ENCODE results near the gene CARNS1. TPM values are rescaled to one million over a fixed set of nuclear protein-coding genes. Genes with fewer than 3 reads are reported as not detected.

Gene CARNS1
- total RNA-seq, 1 donor from 2014 or later: 17.2 TPM

GRCh38 chr11:67441098-67441563 is 25.7 kb downstream of the CARNS1 start:
- peaks cover 4 to 12% (median 7%) of the 10 kb centered on the region in 3 donors for H3K36me3 ChIP-seq (ENCODE audit: control insufficient read depth in 3 of 3, insufficient read depth in 3 of 3, low read length in 3 of 3)
- no peak overlapping the region for H3K4me3 ChIP-seq (ENCODE audit: low read length in 3 of 3)
- no peak overlapping the region for H3K27ac ChIP-seq (ENCODE audit: low read depth, low read length)

GRCh38 chr11:67441731-67442351 is 26.4 kb downstream of the CARNS1 start:
- H3K9me3 ChIP-seq (ENCODE audit: control insufficient read depth in 3 of 3, low read length in 3 of 3): no peaks in the 10 kb centered on the region
- no peak overlapping the region for H3K9ac ChIP-seq (ENCODE audit: low read depth in 1 of 3, low read length in 3 of 3)
- peaks cover 4 to 12% (median 5%) of the 10 kb centered on the region in 3 donors for H3K36me3 ChIP-seq (ENCODE audit: control insufficient read depth in 3 of 3, insufficient read depth in 3 of 3, low read length in 3 of 3)
- peaks cover 25 to 38% (median 28%) of the 10 kb centered on the region in 3 donors for H3K4me1 ChIP-seq (ENCODE audit: control insufficient read depth in 3 of 3, insufficient read depth in 3 of 3, low read length in 3 of 3)
- H3K27me3 ChIP-seq (ENCODE audit: control insufficient read depth in 3 of 3, insufficient read depth in 3 of 3, low read length in 3 of 3): no peaks in the 10 kb centered on the region
- H3K4me3 ChIP-seq (ENCODE audit: low read length in 3 of 3): no peak overlapping the region
- no peak overlapping the region for H3K27ac ChIP-seq (ENCODE audit: low read depth, low read length)

More at GRCh38 chr11:67441098-67441563, 25.7 kb downstream of the CARNS1 start:
- Histone ChIP-seq H3K27me3 (ENCODE audit: control insufficient read depth in 3 of 3, insufficient read depth in 3 of 3, low read length in 3 of 3) (no peaks in the 10 kb centered on the region), H3K4me1 (ENCODE audit: control insufficient read depth in 3 of 3, insufficient read depth in 3 of 3, low read length in 3 of 3) (peaks cover 25 to 41% (median 32%) of the 10 kb centered on the region in 3 donors), H3K9ac (ENCODE audit: low read depth in 1 of 3, low read length in 3 of 3) (no peak overlapping the region), H3K9me3 (ENCODE audit: control insufficient read depth in 3 of 3, low read length in 3 of 3) (no peaks in the 10 kb centered on the region)

- Histone ChIP-seq H3K27ac (ENCODE audit: low read depth, low read length) (peak overlapping the region; percentile 80), H3K4me3 (ENCODE audit: low read length in 3 of 3) (peak overlapping the region; percentile 62 to 80 (median 71)), H3K9ac (ENCODE audit: low read depth in 1 of 3, low read length in 3 of 3) (peak overlapping the region; percentile 74 to 84 (median 76)), H3K4me1 (ENCODE audit: control insufficient read depth in 3 of 3, insufficient read depth in 3 of 3, low read length in 3 of 3) (peaks cover 25 to 38% (median 28%) of the 10 kb centered on the region in 3 donors), H3K36me3 (ENCODE audit: control insufficient read depth in 3 of 3, insufficient read depth in 3 of 3, low read length in 3 of 3) (peaks cover 4 to 12% (median 5%) of the 10 kb centered on the region in 3 donors), H3K27me3 (ENCODE audit: control insufficient read depth in 3 of 3, insufficient read depth in 3 of 3, low read length in 3 of 3) (no peaks in the 10 kb centered on the region), H3K9me3 (ENCODE audit: control insufficient read depth in 3 of 3, low read length in 3 of 3) (no peaks in the 10 kb centered on the region)
Measured at GRCh38 chr11:67442504-67443404, 27.3 kb downstream of the CARNS1 start.

- Histone ChIP-seq H3K36me3 (ENCODE audit: control insufficient read depth in 3 of 3, insufficient read depth in 3 of 3, low read length in 3 of 3) (peaks cover 0 to 7% (median 4%) of the 10 kb centered on the region in 3 donors), H3K9ac (ENCODE audit: low read depth in 1 of 3, low read length in 3 of 3) (no peak overlapping the region), H3K4me1 (ENCODE audit: control insufficient read depth in 3 of 3, insufficient read depth in 3 of 3, low read length in 3 of 3) (peaks cover 13 to 22% (median 16%) of the 10 kb centered on the region in 3 donors), H3K9me3 (ENCODE audit: control insufficient read depth in 3 of 3, low read length in 3 of 3) (no peaks in the 10 kb centered on the region), H3K27ac (ENCODE audit: low read depth, low read length) (no peak overlapping the region), H3K4me3 (ENCODE audit: low read length in 3 of 3) (no peak overlapping the region), H3K27me3 (ENCODE audit: control insufficient read depth in 3 of 3, insufficient read depth in 3 of 3, low read length in 3 of 3) (peaks cover 0 to 4% (median 0%) of the 10 kb centered on the region in 3 donors)
Measured at GRCh38 chr11:67445515-67445914, 30.0 kb downstream of the CARNS1 start.

- H3K4me3 ChIP-seq (ENCODE audit: low read length in 3 of 3): no peak overlapping the region
- H3K27ac ChIP-seq (ENCODE audit: low read depth, low read length): no peak overlapping the region
- peaks cover 0 to 8% (median 7%) of the 10 kb centered on the region in 3 donors for H3K4me1 ChIP-seq (ENCODE audit: control insufficient read depth in 3 of 3, insufficient read depth in 3 of 3, low read length in 3 of 3)
- H3K27me3 ChIP-seq (ENCODE audit: control insufficient read depth in 3 of 3, insufficient read depth in 3 of 3, low read length in 3 of 3): peaks cover 0 to 4% (median 0%) of the 10 kb centered on the region in 3 donors
- H3K9ac ChIP-seq (ENCODE audit: low read depth in 1 of 3, low read length in 3 of 3): no peak overlapping the region
- H3K36me3 ChIP-seq (ENCODE audit: control insufficient read depth in 3 of 3, insufficient read depth in 3 of 3, low read length in 3 of 3): no peaks in the 10 kb centered on the region
- H3K9me3 ChIP-seq (ENCODE audit: control insufficient read depth in 3 of 3, low read length in 3 of 3): no peaks in the 10 kb centered on the region
Measured at GRCh38 chr11:67448220-67448609, 32.7 kb downstream of the CARNS1 start.

GRCh38 chr11:67449116-67449844 is 33.8 kb downstream of the CARNS1 start:
- H3K36me3 ChIP-seq (ENCODE audit: control insufficient read depth in 3 of 3, insufficient read depth in 3 of 3, low read length in 3 of 3): no peaks in the 10 kb centered on the region
- H3K9me3 ChIP-seq (ENCODE audit: control insufficient read depth in 3 of 3, low read length in 3 of 3): no peaks in the 10 kb centered on the region
- H3K4me1 ChIP-seq (ENCODE audit: control insufficient read depth in 3 of 3, insufficient read depth in 3 of 3, low read length in 3 of 3): peaks cover 0 to 8% (median 7%) of the 10 kb centered on the region in 3 donors
- no peak overlapping the region for H3K9ac ChIP-seq (ENCODE audit: low read depth in 1 of 3, low read length in 3 of 3)
- H3K27ac ChIP-seq (ENCODE audit: low read depth, low read length): no peak overlapping the region
- no peak overlapping the region for H3K4me3 ChIP-seq (ENCODE audit: low read length in 3 of 3)
- H3K27me3 ChIP-seq (ENCODE audit: control insufficient read depth in 3 of 3, insufficient read depth in 3 of 3, low read length in 3 of 3): peaks cover 0 to 4% (median 0%) of the 10 kb centered on the region in 3 donors

GRCh38 chr11:67450796-67451657 is 35.5 kb downstream of the CARNS1 start:
- H3K27ac ChIP-seq (ENCODE audit: low read depth, low read length): no peak overlapping the region
- no peak overlapping the region for H3K9ac ChIP-seq (ENCODE audit: low read depth in 1 of 3, low read length in 3 of 3)
- no peaks in the 10 kb centered on the region for H3K36me3 ChIP-seq (ENCODE audit: control insufficient read depth in 3 of 3, insufficient read depth in 3 of 3, low read length in 3 of 3)
- peaks cover 0 to 8% (median 7%) of the 10 kb centered on the region in 3 donors for H3K4me1 ChIP-seq (ENCODE audit: control insufficient read depth in 3 of 3, insufficient read depth in 3 of 3, low read length in 3 of 3)
- H3K4me3 ChIP-seq (ENCODE audit: low read length in 3 of 3): no peak overlapping the region
- peaks cover 0 to 6% (median 4%) of the 10 kb centered on the region in 3 donors for H3K27me3 ChIP-seq (ENCODE audit: control insufficient read depth in 3 of 3, insufficient read depth in 3 of 3, low read length in 3 of 3)
- no peaks in the 10 kb centered on the region for H3K9me3 ChIP-seq (ENCODE audit: control insufficient read depth in 3 of 3, low read length in 3 of 3)

GRCh38 chr11:67451658-67451976 is 36.1 kb downstream of the CARNS1 start:
- no peak overlapping the region for H3K9ac ChIP-seq (ENCODE audit: low read depth in 1 of 3, low read length in 3 of 3)
- H3K9me3 ChIP-seq (ENCODE audit: control insufficient read depth in 3 of 3, low read length in 3 of 3): no peaks in the 10 kb centered on the region
- no peak overlapping the region for H3K27ac ChIP-seq (ENCODE audit: low read depth, low read length)
- H3K27me3 ChIP-seq (ENCODE audit: control insufficient read depth in 3 of 3, insufficient read depth in 3 of 3, low read length in 3 of 3): peaks cover 0 to 6% (median 4%) of the 10 kb centered on the region in 3 donors
- H3K36me3 ChIP-seq (ENCODE audit: control insufficient read depth in 3 of 3, insufficient read depth in 3 of 3, low read length in 3 of 3): no peaks in the 10 kb centered on the region
- H3K4me1 ChIP-seq (ENCODE audit: control insufficient read depth in 3 of 3, insufficient read depth in 3 of 3, low read length in 3 of 3): peaks cover 0 to 8% (median 7%) of the 10 kb centered on the region in 3 donors
- H3K4me3 ChIP-seq (ENCODE audit: low read length in 3 of 3): no peak overlapping the region
